HG03175 (cell line): ENCODE measurements around the gene MAGIX.

ENCODE experiments used
- ATAC-seq: cut with Tn5 transposase; IDR thresholded peaks from one replicate; pipeline ENCODE4 v1.9.1; 2021; ENCODE audit warnings: mild to moderate bottlenecking, moderate library complexity; ENCODE audit not compliant: unreplicated experiment

The MAGIX gene

DNA sequence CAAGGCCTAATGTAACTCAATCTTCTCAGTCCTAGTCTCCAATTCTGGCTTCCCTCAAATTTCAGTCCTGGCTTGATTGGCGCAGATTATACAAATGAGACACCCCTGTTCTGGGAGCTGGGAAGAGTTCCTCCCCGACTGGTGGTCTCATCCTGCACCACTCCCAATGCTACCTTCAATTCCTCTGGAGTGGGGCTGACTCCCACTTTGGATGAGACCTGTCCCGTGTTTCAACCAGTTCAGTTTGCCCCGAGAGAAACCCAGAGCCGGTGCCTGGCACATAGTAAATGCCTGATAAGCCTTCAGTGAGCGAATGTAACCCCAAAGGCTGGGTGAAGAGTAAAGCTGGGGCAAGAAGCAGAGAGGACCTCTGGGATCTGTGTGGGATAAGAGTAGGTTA lies 41.5 kb downstream of the MAGIX start:
- no peak for ATAC-seq

DNA sequence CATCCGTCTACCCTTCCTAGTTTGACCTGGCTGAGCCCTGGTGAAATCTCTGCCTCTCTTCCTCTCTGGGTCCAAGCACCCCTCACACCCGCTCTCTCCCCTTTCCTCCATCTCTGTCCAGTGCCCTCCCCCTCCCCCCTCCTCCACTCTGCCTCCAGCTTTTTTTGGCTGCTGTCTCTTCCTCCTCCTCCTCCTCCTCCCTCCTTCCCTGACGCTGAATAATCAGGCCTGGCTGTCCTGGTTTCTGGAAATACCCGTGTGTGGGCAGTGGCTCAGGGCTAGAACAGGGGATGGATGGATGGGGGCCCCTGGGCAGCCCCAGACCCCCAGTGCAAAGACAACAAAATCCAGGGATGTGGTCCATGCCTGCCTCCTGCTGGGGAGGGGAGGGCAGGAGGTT lies 42.2 kb downstream of the MAGIX start:
- no peak for ATAC-seq

DNA sequence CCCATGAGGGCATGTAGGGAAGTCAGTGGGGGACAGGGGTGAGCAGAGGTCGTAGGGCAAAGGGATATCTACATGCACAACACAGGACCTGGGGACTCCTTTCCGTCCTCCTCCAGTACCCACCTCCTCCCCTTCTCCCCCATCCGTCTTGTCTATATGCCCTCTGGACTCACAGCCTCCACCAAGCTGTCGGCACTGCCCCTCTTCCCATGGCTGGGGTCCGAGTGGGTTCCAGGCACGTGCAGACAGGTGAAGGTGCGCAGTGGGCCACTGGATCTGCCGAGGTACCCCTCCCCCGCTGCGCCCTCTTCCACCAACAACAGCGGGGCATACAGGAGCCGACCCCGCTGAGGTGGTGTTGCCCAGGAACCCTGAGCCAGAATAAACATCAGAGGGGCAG lies 42.9 kb downstream of the MAGIX start:
- ATAC-seq, result no peak

DNA sequence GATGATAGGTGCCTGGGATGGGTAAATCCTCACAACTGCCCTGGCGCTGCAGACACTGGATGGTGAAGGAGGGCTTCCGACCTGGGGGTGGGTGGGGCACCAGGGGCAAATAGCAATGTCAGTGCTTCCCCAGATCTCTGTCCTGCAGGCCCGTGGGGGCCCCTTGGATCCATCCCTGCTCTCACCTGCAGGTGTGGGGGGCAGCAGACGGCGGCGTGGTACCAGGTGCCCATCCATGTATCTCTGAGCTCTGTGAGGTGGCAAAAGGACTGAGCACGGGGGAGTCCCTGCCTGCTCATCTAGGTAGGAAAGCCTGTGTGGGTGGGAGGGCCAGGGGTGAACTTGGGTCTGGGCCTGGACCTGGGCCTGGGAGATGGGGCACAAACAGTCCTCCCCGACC lies 44.0 kb downstream of the MAGIX start:
- no peak for ATAC-seq

DNA sequence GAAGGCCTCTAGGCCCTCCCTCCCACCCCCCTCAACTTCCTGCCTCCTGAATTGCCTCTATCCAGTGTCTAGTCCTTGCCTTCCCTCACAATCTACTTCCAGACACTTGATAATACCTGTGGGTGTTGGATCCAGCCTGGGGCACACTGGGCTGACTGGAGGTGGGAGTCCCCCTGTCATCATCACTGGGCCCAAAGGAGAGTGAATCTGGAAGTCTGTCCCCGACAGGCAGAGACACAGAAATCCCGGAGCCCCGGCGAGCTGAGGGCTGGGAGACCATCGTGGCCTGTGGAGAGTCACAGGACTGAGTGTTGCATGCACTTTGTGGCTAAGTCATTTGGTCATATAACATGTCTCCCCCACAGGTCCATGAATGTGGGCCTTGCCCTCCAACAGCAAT lies 45.8 kb downstream of the MAGIX start:
- no peak for ATAC-seq

DNA sequence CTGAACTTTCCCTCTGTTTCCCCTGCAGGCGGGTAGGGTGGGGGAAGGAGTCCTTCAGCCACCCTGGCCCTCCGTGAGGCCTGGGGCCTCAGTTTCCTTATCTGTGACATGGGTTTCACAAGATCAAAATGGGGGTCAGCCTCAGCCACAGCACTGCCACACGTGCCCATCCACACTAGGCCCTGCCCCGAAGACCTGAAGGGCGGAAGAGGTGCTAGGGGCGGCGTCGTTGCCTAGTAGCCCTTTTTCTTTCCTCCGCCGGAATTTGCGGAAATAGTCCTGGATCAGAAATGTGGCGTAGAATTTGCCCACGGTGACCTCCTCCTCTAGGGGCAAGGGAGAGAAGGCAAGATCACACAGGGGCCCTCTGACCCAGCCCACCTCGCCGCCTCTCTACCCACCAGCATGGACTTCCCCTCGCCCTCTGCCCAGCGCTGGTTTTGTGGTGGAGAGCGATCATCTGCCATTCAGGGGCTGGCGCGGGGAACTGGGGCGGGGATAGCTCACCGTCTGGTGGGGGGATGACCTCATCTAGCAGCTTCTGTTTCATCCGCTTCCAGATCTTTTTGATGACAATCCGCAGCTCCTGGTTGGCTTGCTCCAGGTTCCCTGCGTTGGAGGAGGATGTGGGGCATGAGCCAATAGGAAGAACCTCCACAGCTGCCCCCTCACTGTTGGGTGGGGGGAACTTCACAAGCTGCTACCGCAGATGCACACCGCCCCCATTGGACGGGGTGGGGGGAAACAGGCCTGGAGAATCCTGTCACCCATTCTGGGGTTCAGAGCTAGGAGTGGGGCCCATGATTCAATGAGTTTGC lies 47.1 kb downstream of the MAGIX start:
- no peak for ATAC-seq

DNA sequence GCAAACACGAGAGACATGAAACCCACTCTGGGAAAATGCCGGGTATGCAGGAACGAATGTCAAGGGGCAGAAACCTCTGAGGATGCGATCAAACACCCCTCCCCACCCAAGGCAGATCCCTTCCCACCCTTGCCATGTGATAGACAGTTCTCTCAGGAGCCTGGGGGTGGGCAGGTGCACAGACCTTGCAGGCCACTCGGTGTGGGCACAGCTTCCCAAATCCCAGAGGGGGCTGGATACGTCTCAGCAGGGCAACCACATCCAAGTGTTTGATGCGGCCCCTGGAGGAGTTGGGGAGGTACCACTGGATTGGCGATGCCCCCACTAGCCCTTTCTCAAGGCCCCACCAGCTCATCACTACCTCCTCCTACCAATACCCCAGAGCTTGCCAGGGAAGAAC lies 47.8 kb downstream of the MAGIX start:
- no peak for ATAC-seq

DNA sequence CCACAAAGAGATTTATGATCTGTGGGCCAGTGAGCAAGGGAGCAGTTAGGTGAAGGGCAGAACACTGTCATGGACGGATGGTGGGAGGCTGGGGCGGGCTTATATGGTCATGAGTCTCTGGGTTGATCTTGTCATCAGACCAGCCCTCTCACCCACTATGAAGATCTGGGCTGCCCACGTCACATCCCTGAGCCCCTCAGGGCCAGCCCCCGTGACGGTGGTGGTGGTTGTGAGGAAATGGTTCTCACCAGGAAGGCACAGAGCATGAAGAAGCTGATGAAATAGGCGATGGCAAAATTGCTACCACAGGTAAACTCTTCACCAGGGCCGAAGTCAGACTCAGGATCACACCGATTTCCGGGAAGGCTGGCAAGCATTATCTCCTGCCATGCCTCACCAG lies 48.5 kb downstream of the MAGIX start:
- no peak for ATAC-seq

DNA sequence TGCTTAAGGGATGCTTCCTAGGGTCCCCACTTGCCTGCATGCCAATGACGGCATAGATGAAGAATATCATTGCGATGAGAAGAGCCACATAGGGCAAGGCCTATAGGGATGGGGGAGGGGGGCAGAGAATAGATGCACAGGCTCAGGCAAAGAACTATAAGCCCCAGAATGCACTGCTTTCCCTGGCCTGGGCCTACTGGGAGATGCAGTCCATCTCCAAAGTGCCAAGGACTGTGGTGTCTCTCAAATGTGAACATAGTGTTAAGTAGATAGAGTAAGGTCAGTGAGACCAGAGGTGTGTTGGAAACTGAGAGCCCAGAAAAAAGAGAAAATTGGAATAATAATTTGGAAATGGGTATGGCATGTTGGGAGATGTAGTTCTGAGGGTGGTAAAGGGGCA lies 49.7 kb downstream of the MAGIX start:
- no peak for ATAC-seq

DNA sequence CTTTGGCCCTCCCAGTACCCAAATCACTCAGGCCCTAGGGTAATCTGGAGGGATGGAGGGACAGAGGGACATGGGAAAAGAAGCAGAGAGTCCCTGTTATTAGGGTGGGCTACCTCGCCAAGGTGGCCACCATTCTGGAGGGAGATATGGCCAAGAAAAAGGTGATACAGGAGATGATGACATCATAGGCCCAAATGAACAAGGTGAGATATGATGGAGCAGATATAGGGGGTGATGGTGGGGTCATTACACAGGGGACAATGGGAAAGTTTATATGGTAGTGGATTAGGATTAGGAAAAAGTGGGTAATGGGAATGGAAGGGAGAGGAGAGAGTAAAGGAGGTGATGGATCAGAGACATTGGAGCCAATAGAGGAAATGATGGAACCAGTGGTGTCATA lies 50.3 kb downstream of the MAGIX start:
- no peak for ATAC-seq

DNA sequence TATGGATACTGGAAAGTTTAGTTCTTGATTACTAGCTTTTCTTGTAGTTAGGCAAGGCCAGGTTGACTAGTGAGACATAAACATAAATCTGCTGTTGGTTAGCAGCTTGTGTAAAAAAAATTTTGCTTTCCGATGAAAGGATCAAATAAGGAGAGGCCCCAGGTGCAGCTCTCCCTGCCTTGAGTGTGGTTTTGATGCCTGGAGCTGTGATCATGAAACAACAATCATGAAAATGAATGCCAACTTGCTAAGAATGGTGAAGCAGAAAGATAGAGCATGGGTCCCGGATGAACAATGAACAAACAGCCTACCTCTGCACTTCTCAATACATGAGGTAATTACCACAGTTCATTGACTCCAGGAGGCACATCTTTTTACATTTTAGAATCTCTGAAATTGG lies 51.9 kb downstream of the MAGIX start:
- no peak for ATAC-seq

DNA sequence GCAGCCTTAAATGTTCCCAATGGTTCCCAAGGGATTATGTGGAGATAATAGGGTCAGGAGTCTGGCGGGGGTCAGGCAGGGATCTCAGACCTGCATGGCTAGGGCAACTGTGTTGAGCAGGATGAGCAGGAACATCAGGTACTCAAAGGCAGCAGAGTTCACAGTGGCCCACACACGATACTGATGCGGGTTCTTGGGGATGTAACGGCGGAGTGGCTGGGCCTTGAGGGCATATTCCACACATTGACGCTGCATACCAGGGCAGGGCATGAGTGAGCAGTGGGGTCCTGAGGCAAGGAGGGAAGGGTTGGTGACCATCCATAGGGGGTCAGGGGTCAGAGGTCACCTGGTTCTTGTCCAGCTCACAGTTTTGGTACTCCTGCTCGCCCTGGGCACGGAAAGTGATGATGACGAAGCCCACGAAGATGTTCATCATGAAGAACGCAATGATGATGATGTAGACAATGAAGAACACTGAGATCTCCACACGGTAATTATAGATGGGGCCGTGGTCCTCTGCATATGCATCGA lies 52.5 kb downstream of the MAGIX start:
- no peak for ATAC-seq
